WTC11 (cell line): Measurements from ENCODE around the gene IKBIP. TPM values are rescaled to one million over a fixed set of nuclear protein-coding genes. Genes with fewer than 3 reads are reported as not detected.

Experiments used
- ATAC-seq: fragments of 200-7000 bp; cut with Tn5 transposase; 2 replicates; pipeline ENCODE4 v1.10.0; 2021; ENCODE audit warnings: mild to moderate bottlenecking, moderate library complexity
- CTCF ChIA-PET: fragments of 300-600 bp; sonication (Branson Sonifier 250); formaldehyde crosslinking; loops from one replicate; lab custom pipeline; 2021; ENCODE audit warnings: antibody characterized with exemption; lab: Charles Lee
- POLR2A ChIA-PET: fragments of 350-600 bp; sonication (Branson Sonifier 250); formaldehyde crosslinking; loops from one replicate; lab custom pipeline; 2021; ENCODE audit warnings: antibody characterized with exemption; lab: Charles Lee
- DNase-seq: peaks from one replicate; pipeline ENCODE4 v3.0.0; 2021; ENCODE audit warnings: low spot score
- H3K27ac Mint-ChIP-seq: 2 replicates; pipeline ENCODE4 v1.8.0; 2021; ENCODE audit warnings: mixed read lengths
- H3K27me3 Mint-ChIP-seq: 2 replicates; pipeline ENCODE4 v1.8.0; 2021; ENCODE audit warnings: low read depth, mild to moderate bottlenecking, moderate library complexity, mixed read lengths
- H3K36me3 Mint-ChIP-seq: 2 replicates; pipeline ENCODE4 v1.8.0; 2021; ENCODE audit warnings: mixed read lengths
- H3K4me1 Mint-ChIP-seq: 2 replicates; pipeline ENCODE4 v1.8.0; 2022; ENCODE audit warnings: mixed read lengths
- H3K4me3 Mint-ChIP-seq: 2 replicates; pipeline ENCODE4 v1.8.0; 2021; ENCODE audit warnings: mild to moderate bottlenecking, moderate library complexity, mixed read lengths
- H3K9me3 Mint-ChIP-seq: 2 replicates; pipeline ENCODE4 v1.8.0; 2021; ENCODE audit warnings: mixed read lengths
- ATF1 ChIP-seq: sonication (generic); formaldehyde crosslinking; IDR thresholded peaks from 2 replicates; pipeline ENCODE4 v1.8.1; 2023; ENCODE audit warnings: mild to moderate bottlenecking, moderate library complexity, missing genetic modification reagents
- EMX1 ChIP-seq: fragments of 250-450 bp; sonication (Bioruptor Pico); IDR thresholded peaks from 2 replicates; pipeline ENCODE4 v1.8.0; 2021; ENCODE audit warnings: mild to moderate bottlenecking
- ETV6 ChIP-seq: sonication (generic); formaldehyde crosslinking; IDR thresholded peaks from 2 replicates; pipeline ENCODE4 v1.8.1; 2022; ENCODE audit warnings: mild to moderate bottlenecking, missing genetic modification reagents
- FOXP1 ChIP-seq: sonication (generic); formaldehyde crosslinking; IDR thresholded peaks from 2 replicates; pipeline ENCODE4 v1.8.0; 2022; ENCODE audit warnings: missing genetic modification reagents, mild to moderate bottlenecking, moderate library complexity, borderline replicate concordance
- GRHL2 ChIP-seq: fragments of 250-450 bp; sonication (Bioruptor Pico); IDR thresholded peaks from 2 replicates; pipeline ENCODE4 v1.8.0; 2022; ENCODE audit warnings: mild to moderate bottlenecking, moderate library complexity; ENCODE audit not compliant: insufficient replicate concordance, severe bottlenecking
- MXD4 ChIP-seq: fragments of 250-450 bp; sonication (Bioruptor Pico); IDR thresholded peaks from 2 replicates; pipeline ENCODE4 v1.8.0; 2021; ENCODE audit warnings: mild to moderate bottlenecking, moderate library complexity, borderline replicate concordance
- NFE2L1 ChIP-seq: sonication (generic); formaldehyde crosslinking; IDR thresholded peaks from 2 replicates; pipeline ENCODE4 v1.8.1; 2023; ENCODE audit warnings: missing genetic modification reagents
- PRRX2 ChIP-seq: fragments of 250-450 bp; sonication (Bioruptor Pico); IDR thresholded peaks from 2 replicates; pipeline ENCODE4 v1.8.0; 2021; ENCODE audit warnings: mild to moderate bottlenecking
- SMAD4 ChIP-seq: sonication (generic); formaldehyde crosslinking; IDR thresholded peaks from 2 replicates; pipeline ENCODE4 v1.8.0; 2022; ENCODE audit warnings: mild to moderate bottlenecking, missing genetic modification reagents
- TEAD1 ChIP-seq: sonication (generic); formaldehyde crosslinking; IDR thresholded peaks from 2 replicates; pipeline ENCODE4 v1.8.0; 2022; ENCODE audit warnings: mild to moderate bottlenecking, missing genetic modification reagents
- ZNF671 ChIP-seq: fragments of 250-450 bp; sonication (Bioruptor Pico); IDR thresholded peaks from 2 replicates; pipeline ENCODE4 v1.8.0; 2021; ENCODE audit warnings: mild to moderate bottlenecking
- total RNA-seq: library from RNA; stranded (reverse); gene quantifications from 3 replicates; pipeline ENCODE4 v1.2.3, GENCODE V29; 2021
- TF ChIP-seq, protein P1 (sequence below): fragments of 250-450 bp; sonication (Bioruptor Pico); IDR thresholded peaks from 2 replicates; pipeline ENCODE4 v1.9.0; 2021; ENCODE audit warnings: mild to moderate bottlenecking, borderline replicate concordance
- TF ChIP-seq, protein P2 (sequence below): sonication (generic); formaldehyde crosslinking; IDR thresholded peaks from 2 replicates; pipeline ENCODE4 v1.8.0; 2022; ENCODE audit warnings: missing genetic modification reagents
- TF ChIP-seq, protein P3 (sequence below): sonication (generic); formaldehyde crosslinking; IDR thresholded peaks from 2 replicates; pipeline ENCODE4 v1.8.1; 2022; ENCODE audit warnings: mild to moderate bottlenecking, missing genetic modification reagents, moderate library complexity, borderline replicate concordance
- TF ChIP-seq, protein P4 (sequence below): fragments of 250-450 bp; sonication (Bioruptor Pico); IDR thresholded peaks from 2 replicates; pipeline ENCODE4 v1.9.0; 2021; ENCODE audit warnings: mild to moderate bottlenecking
- TF ChIP-seq, protein P5 (sequence below): fragments of 250-450 bp; sonication (Bioruptor Pico); IDR thresholded peaks from 2 replicates; pipeline ENCODE4 v1.9.0; 2021; ENCODE audit warnings: moderate library complexity, mild to moderate bottlenecking, inconsistent platforms, borderline replicate concordance
- TF ChIP-seq, protein P6 (sequence below): sonication (generic); formaldehyde crosslinking; IDR thresholded peaks from 2 replicates; pipeline ENCODE4 v1.8.1; 2022; ENCODE audit warnings: low read depth, mild to moderate bottlenecking, moderate library complexity, missing genetic modification reagents, borderline replicate concordance
- TF ChIP-seq, protein P7 (sequence below): sonication (generic); formaldehyde crosslinking; IDR thresholded peaks from 2 replicates; pipeline ENCODE4 v1.8.0; 2022; ENCODE audit warnings: mild to moderate bottlenecking, missing genetic modification reagents

The IKBIP gene
- total RNA-seq, 1 experiment from 2014 or later: 15.5 TPM

DNA sequence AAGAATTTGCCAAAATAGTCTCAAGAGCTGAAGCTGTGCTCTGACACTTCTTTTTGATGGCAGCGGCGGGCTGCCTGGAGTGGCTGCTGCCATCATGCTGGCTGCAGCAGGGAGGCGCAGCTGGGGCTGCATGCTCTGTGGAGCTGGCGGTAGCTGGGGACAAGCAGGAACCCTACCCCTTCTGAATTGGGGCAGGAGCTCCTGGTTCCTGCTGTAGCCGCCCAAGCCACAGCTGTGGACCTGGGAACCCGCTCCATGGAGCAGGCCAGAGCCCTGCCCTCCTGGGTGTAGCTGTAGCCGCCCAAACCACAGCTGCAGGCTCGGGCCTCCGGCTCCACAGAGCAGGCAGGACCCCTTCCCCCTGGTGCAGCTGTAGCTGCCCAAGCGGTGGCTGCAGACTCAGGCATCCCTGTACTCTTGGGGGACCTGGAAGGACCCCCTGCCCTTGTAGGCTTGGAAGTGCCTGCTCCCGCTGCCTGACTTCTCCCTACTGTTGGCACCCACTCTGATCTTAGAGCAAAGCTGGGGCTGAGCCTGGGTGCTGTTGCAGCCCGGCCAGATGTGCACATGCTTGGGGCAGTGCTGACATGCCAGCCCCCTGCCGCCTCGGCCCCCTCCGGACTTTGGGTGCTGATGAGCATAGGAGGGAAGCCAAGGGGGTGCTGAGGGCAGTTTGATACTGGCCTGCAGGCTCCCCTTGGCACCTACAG is 33.8 kb upstream of the IKBIP start (continued):
- TF ChIP-seq, protein P1, sequence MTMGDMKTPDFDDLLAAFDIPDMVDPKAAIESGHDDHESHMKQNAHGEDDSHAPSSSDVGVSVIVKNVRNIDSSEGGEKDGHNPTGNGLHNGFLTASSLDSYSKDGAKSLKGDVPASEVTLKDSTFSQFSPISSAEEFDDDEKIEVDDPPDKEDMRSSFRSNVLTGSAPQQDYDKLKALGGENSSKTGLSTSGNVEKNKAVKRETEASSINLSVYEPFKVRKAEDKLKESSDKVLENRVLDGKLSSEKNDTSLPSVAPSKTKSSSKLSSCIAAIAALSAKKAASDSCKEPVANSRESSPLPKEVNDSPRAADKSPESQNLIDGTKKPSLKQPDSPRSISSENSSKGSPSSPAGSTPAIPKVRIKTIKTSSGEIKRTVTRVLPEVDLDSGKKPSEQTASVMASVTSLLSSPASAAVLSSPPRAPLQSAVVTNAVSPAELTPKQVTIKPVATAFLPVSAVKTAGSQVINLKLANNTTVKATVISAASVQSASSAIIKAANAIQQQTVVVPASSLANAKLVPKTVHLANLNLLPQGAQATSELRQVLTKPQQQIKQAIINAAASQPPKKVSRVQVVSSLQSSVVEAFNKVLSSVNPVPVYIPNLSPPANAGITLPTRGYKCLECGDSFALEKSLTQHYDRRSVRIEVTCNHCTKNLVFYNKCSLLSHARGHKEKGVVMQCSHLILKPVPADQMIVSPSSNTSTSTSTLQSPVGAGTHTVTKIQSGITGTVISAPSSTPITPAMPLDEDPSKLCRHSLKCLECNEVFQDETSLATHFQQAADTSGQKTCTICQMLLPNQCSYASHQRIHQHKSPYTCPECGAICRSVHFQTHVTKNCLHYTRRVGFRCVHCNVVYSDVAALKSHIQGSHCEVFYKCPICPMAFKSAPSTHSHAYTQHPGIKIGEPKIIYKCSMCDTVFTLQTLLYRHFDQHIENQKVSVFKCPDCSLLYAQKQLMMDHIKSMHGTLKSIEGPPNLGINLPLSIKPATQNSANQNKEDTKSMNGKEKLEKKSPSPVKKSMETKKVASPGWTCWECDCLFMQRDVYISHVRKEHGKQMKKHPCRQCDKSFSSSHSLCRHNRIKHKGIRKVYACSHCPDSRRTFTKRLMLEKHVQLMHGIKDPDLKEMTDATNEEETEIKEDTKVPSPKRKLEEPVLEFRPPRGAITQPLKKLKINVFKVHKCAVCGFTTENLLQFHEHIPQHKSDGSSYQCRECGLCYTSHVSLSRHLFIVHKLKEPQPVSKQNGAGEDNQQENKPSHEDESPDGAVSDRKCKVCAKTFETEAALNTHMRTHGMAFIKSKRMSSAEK (CRISPR knock-in tag): no peak
- TF ChIP-seq, protein P2, sequence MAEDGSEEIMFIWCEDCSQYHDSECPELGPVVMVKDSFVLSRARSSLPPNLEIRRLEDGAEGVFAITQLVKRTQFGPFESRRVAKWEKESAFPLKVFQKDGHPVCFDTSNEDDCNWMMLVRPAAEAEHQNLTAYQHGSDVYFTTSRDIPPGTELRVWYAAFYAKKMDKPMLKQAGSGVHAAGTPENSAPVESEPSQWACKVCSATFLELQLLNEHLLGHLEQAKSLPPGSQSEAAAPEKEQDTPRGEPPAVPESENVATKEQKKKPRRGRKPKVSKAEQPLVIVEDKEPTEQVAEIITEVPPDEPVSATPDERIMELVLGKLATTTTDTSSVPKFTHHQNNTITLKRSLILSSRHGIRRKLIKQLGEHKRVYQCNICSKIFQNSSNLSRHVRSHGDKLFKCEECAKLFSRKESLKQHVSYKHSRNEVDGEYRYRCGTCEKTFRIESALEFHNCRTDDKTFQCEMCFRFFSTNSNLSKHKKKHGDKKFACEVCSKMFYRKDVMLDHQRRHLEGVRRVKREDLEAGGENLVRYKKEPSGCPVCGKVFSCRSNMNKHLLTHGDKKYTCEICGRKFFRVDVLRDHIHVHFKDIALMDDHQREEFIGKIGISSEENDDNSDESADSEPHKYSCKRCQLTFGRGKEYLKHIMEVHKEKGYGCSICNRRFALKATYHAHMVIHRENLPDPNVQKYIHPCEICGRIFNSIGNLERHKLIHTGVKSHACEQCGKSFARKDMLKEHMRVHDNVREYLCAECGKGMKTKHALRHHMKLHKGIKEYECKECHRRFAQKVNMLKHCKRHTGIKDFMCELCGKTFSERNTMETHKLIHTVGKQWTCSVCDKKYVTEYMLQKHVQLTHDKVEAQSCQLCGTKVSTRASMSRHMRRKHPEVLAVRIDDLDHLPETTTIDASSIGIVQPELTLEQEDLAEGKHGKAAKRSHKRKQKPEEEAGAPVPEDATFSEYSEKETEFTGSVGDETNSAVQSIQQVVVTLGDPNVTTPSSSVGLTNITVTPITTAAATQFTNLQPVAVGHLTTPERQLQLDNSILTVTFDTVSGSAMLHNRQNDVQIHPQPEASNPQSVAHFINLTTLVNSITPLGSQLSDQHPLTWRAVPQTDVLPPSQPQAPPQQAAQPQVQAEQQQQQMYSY (CRISPR knock-in tag): no peak

DNA sequence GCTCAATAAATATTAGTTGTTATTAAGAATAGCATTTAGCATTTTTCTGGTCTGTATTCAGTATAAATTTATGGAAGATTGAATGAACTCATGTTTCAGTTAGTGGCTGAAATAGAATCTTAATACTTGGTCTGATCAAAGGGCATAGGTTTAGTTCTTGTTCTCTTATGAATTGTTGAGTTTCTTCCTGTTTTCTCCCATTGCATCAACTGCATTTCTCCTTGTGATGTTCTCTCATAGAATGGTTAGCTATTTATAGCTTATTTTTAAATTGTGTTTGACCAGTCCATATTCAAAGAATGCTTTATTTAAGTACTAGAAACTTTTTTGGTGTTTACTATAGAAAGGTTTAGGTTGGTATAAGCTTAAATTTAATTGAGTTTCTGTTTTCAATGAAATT is 30.3 kb upstream of the IKBIP start:
- ChIA-PET POLR2A (no interaction called here), CTCF (no interaction called here)
- ATAC-seq (no peak), DNase-seq (no peak)
- Mint-ChIP-seq H3K27me3 (no peaks in the 10 kb centered on the region), H3K4me1 (no peaks in the 10 kb centered on the region), H3K27ac (no peak overlapping the region), H3K36me3 (peaks cover 8% of the 10 kb centered on the region; the same call in 1 of the 2 replicates), H3K9me3 (no peaks in the 10 kb centered on the region), H3K4me3 (no peak overlapping the region)
- TF ChIP-seq, protein P3, sequence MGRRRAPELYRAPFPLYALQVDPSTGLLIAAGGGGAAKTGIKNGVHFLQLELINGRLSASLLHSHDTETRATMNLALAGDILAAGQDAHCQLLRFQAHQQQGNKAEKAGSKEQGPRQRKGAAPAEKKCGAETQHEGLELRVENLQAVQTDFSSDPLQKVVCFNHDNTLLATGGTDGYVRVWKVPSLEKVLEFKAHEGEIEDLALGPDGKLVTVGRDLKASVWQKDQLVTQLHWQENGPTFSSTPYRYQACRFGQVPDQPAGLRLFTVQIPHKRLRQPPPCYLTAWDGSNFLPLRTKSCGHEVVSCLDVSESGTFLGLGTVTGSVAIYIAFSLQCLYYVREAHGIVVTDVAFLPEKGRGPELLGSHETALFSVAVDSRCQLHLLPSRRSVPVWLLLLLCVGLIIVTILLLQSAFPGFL (CRISPR knock-in tag): no peak
- TF ChIP-seq ATF1 (CRISPR knock-in tag): no peak
- TF ChIP-seq ZNF671 (CRISPR knock-in tag): no peak

DNA sequence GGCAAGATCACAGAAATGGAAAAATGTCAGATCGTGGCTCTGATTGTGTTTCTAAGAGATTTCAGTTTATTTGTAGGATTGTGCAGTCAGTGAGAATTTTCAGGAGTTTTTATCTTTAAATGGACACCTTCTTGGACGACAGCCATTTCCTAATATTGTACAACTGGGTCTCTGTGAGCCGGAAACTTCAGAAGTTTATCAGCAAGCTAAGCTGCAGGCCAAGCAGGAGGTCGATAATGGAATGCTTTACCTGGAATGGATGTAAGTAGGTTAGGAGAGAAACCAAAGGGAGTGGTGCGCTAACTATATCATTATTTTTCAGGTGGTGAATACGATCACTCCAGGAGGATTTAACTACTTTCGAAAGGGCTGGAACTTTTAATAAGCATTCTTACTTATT is 26.9 kb upstream of the IKBIP start:
- Mint-ChIP-seq H3K4me1 (no peaks in the 10 kb centered on the region), H3K4me3 (no peak overlapping the region), H3K9me3 (no peaks in the 10 kb centered on the region), H3K27ac (no peak overlapping the region), H3K27me3 (no peaks in the 10 kb centered on the region), H3K36me3 (peaks cover 19% of the 10 kb centered on the region)
- POLR2A ChIA-PET: no interaction called here
- CTCF ChIA-PET: interaction anchor here (1.9 kb wide), 1 partner anchor 327 kb away, joined by 4 read pairs; no protein-coding TSS in a partner anchor
- no peak for ATAC-seq
- no peak for DNase-seq
- TF ChIP-seq FOXP1 (CRISPR knock-in tag) (no peak), NFE2L1 (CRISPR knock-in tag) (no peak), GRHL2 (CRISPR knock-in tag) (no peak), SMAD4 (CRISPR knock-in tag) (no peak), EMX1 (no peak), PRRX2 (no peak), MXD4 (CRISPR knock-in tag) (no peak), TEAD1 (no peak), ETV6 (no peak)
- TF ChIP-seq, protein P4, sequence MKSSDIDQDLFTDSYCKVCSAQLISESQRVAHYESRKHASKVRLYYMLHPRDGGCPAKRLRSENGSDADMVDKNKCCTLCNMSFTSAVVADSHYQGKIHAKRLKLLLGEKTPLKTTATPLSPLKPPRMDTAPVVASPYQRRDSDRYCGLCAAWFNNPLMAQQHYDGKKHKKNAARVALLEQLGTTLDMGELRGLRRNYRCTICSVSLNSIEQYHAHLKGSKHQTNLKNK (CRISPR knock-in tag): no peak
- TF ChIP-seq, protein P5, sequence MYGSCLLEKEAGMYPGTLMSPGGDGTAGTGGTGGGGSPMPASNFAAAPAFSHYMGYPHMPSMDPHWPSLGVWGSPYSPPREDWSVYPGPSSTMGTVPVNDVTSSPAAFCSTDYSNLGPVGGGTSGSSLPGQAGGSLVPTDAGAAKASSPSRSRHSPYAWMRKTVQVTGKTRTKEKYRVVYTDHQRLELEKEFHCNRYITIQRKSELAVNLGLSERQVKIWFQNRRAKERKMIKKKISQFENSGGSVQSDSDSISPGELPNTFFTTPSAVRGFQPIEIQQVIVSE: no peak
- TF ChIP-seq, protein P6, sequence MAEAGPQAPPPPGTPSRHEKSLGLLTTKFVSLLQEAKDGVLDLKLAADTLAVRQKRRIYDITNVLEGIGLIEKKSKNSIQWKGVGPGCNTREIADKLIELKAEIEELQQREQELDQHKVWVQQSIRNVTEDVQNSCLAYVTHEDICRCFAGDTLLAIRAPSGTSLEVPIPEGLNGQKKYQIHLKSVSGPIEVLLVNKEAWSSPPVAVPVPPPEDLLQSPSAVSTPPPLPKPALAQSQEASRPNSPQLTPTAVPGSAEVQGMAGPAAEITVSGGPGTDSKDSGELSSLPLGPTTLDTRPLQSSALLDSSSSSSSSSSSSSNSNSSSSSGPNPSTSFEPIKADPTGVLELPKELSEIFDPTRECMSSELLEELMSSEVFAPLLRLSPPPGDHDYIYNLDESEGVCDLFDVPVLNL: no peak
- TF ChIP-seq, protein P7, sequence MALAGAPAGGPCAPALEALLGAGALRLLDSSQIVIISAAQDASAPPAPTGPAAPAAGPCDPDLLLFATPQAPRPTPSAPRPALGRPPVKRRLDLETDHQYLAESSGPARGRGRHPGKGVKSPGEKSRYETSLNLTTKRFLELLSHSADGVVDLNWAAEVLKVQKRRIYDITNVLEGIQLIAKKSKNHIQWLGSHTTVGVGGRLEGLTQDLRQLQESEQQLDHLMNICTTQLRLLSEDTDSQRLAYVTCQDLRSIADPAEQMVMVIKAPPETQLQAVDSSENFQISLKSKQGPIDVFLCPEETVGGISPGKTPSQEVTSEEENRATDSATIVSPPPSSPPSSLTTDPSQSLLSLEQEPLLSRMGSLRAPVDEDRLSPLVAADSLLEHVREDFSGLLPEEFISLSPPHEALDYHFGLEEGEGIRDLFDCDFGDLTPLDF (CRISPR knock-in tag): no peak
